IPS-20b (cell line): ENCODE data around the gene NCF4.

Experiments
- H3K27ac ChIP-seq: one replicate; pipeline ENCODE4 v1.5.1; 2013; ENCODE audit warnings: low read length
- H3K27me3 ChIP-seq: 2 replicates; pipeline ENCODE4 v1.6.1; 2013; ENCODE audit warnings: mild to moderate bottlenecking, low read length, inconsistent platforms; ENCODE audit not compliant: insufficient read depth
- H3K36me3 ChIP-seq: 2 replicates; pipeline ENCODE4 v1.6.1; 2013; ENCODE audit warnings: low read depth, mild to moderate bottlenecking, inconsistent platforms, low read length, moderate library complexity; ENCODE audit not compliant: insufficient read depth
- H3K4me1 ChIP-seq: 2 replicates; pipeline ENCODE4 v1.6.1; 2013; ENCODE audit warnings: mild to moderate bottlenecking, control low read depth, inconsistent platforms, low read length, moderate library complexity; ENCODE audit not compliant: insufficient read depth
- H3K4me3 ChIP-seq: 2 replicates; pipeline ENCODE4 v1.5.1; 2013; ENCODE audit warnings: mild to moderate bottlenecking, low read length, inconsistent platforms
- H3K9ac ChIP-seq: 2 replicates; pipeline ENCODE4 v1.6.1; 2013; ENCODE audit warnings: low read depth, mild to moderate bottlenecking, inconsistent platforms, low read length, moderate library complexity
- H3K9me3 ChIP-seq: 2 replicates; pipeline ENCODE4 v1.6.1; 2013; ENCODE audit warnings: mild to moderate bottlenecking, low read depth, low read length, inconsistent platforms; ENCODE audit not compliant: insufficient read depth

NCF4 gene

DNA sequence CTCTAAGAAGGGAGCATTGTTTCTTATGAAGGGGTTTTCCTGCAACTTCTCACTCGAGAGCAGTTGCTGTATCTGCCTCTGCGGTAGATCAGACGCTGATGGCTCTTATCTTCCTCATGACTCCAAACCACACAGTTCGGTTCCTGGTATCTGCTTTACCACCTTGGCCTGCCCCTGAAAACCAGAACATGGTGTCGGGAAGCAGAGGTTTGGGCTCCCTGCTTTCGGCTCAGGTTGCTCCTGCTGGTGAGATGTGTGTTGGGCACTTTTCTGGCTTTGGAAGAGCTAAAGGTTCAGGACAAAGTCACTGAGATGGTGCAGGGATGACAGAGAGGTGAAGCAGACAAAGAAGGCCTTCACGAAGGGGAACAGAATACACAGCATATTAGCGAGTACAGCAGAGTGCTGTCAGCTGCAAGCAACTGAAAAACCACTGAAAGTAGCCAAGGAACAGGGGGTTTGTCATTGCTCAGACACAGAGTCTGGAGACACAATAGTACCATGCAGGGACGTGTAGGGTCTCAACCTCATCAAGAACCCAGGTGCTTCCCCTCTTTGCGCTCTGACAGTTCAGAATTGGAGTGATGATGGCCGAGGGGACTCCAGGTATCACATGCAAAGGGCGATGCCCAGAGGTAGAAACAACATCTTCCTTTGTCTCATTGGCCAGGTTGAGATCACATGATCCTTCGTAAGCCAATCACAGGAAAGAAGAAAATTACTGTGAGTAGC lies 40.8 kb downstream of the NCF4 start:
- H3K9ac ChIP-seq: no peak overlapping the region
- peak overlapping the region; percentile 32; the same call in 1 of the 2 replicates for H3K4me3 ChIP-seq
- peaks cover 11% of the 10 kb centered on the region for H3K4me1 ChIP-seq
- H3K36me3 ChIP-seq: no peaks in the 10 kb centered on the region
- no peak overlapping the region for H3K27ac ChIP-seq
- H3K9me3 ChIP-seq: peaks cover 5% of the 10 kb centered on the region
- H3K27me3 ChIP-seq: peaks cover 13% of the 10 kb centered on the region; the same call in 1 of the 2 replicates

GRCh38 chr22:36902143-36902926 lies 41.5 kb downstream of the NCF4 start:
- no peak overlapping the region for H3K9ac ChIP-seq
- H3K36me3 ChIP-seq: no peaks in the 10 kb centered on the region
- H3K27me3 ChIP-seq: peaks cover 13% of the 10 kb centered on the region; the same call in 1 of the 2 replicates
- no peak overlapping the region for H3K4me3 ChIP-seq
- peaks cover 11% of the 10 kb centered on the region for H3K4me1 ChIP-seq
- no peak overlapping the region for H3K27ac ChIP-seq
- H3K9me3 ChIP-seq: peaks cover 5% of the 10 kb centered on the region

DNA sequence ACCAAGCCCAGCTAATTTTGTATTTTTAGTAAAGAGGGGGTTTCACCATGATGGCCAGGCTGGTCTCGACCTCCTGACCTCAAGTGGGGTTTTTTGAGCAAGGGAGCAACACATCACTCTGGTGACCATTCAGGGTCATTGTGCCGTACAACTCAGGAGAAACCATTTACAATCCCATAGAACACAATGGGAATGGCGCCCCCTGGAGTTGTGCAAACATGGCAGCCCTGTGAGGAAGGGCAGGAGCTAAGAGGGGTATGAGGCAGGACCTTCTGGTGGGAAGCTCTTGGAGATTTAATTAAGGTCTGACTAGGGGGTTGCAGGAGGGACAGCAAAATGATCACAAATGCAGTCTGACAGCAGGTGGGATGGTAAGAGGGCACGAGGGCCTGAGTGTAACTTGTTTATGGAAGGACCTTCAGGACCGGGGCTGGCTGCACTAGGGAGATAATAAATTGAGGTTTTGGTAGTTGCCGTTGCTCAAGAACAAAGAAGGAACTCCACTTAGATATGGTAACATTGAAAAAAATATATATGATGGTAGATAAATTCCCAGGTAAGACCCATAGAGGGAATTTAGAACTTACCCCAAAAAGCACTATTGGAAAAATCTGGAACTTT lies 43.6 kb downstream of the NCF4 start:
- Histone ChIP-seq H3K9me3 (peaks cover 5% of the 10 kb centered on the region), H3K27ac (no peak overlapping the region), H3K9ac (no peak overlapping the region), H3K4me1 (peaks cover 11% of the 10 kb centered on the region), H3K4me3 (no peak overlapping the region), H3K27me3 (peaks cover 17% of the 10 kb centered on the region), H3K36me3 (no peaks in the 10 kb centered on the region)

DNA sequence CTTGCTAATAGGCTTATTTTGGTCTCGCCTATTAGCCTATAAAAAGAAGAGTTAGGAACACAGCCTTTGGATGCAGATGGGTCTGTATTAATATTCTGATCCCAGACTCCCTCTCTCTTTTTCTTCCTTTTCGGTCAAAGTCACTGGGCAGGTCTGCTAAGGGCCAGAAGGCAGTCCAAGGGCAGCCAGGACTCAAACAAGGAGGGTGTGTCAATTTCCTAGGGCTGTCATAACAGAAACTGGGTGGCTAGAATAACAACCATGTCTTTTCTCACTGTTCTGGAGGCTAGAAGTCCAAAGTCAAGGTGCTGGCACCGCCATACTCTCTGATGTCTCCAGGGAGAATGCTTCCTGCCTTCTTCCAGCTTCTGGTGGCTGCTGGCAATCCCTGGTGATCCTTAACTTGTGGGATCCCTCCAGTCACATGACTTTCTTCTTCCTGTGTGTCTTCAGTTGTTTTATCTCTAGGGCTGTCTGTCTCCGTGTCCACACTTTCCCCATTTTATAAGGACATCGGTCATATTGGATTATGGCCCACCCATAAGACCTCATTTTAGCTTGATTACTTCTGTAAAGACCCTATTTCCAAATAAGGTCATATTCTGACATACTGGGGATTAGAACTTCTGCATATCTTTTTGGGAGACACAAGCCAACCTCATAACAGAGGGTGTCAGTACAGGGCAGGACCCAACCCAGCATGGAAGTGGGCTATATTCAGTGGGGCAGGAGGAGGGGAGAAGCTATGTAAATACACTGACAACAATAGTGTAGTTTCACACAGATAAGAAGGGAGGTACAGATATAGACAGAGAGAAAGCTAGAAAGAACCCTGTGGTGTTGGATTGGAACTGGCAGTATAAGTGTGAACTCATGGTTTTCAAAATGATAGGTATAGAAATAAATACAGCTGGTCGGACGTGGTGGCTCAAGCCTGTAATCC lies 46.7 kb downstream of the NCF4 start:
- H3K4me1 ChIP-seq: peaks cover 14% of the 10 kb centered on the region
- no peak overlapping the region for H3K4me3 ChIP-seq
- no peaks in the 10 kb centered on the region for H3K9me3 ChIP-seq
- H3K27me3 ChIP-seq: peaks cover 39% of the 10 kb centered on the region
- H3K36me3 ChIP-seq: no peaks in the 10 kb centered on the region
- H3K27ac ChIP-seq: no peak overlapping the region
- H3K9ac ChIP-seq: no peak overlapping the region

DNA sequence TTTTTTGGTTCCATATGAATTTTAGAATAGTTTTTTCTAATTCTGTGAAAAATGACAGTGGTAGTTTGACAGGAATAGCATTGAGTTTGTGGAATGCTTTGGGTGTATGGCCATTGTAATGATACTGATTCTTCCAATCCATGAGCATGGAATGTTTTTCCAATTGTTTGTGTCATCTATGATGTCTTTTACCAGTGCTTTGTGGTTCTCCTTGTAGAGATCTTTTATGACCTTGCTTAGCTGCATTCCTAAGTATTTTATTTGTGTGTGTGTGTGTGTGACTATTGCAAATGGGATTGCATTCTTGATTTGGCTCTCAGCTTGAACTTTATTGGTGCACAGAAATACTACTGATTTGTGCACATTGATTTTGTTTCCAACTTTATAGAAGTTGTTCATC lies 49.7 kb downstream of the NCF4 start:
- H3K27ac ChIP-seq: no peak overlapping the region

DNA sequence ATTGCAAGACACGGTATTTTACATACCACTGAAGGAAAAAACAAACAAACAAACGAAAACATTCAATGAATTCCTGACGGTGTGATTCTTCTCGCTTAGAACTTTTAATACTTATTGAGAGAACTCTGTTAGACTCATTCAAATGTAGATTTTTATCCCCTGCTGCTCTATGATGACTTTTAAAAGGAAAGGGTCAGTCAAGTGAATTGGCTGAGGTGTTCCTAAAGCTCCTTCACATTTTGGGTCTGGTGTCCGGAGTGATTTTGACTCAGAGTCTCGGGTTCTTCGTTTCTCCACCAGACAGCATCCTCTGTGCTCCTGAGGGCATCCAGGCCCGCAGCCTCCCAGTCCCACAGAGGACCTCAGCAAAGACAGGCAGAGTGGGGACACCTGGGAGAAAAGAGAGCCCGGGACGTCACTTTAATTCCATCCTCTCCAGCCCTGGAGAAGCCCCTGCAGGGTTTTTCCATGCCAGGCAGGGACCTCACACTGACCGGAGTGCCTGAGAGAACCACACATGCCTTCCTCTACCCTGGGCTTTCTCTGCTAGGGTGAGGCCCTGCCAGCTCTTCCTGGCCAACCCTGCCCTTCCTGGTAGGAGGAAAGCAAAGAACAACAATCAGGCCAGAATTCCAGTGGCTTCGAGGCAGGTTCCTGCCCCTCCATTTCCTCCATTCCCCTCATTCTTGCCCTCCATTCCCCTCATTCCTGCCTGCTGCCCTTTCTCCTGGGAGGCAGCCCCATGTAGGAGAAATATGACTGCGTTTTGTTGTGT lies 51.3 kb downstream of the NCF4 start:
- H3K27ac ChIP-seq: no peak overlapping the region
- peaks cover 67% of the 10 kb centered on the region for H3K27me3 ChIP-seq
- peaks cover 15% of the 10 kb centered on the region for H3K4me1 ChIP-seq
- H3K4me3 ChIP-seq: peak overlapping the region; percentile 9
- H3K9ac ChIP-seq: 0 out of 2 replicates have a peak overlapping the region, but pooled peaks have one; percentile 7
- no peaks in the 10 kb centered on the region for H3K9me3 ChIP-seq
- no peaks in the 10 kb centered on the region for H3K36me3 ChIP-seq

More for the DNA sequence above, 49.7 kb downstream of the NCF4 start:
- Histone ChIP-seq H3K9ac (no peak overlapping the region), H3K9me3 (no peaks in the 10 kb centered on the region), H3K4me3 (no peak overlapping the region), H3K27me3 (peaks cover 62% of the 10 kb centered on the region), H3K4me1 (peaks cover 15% of the 10 kb centered on the region), H3K36me3 (no peaks in the 10 kb centered on the region)

- no peaks in the 10 kb centered on the region for H3K36me3 ChIP-seq
- H3K4me1 ChIP-seq: peaks cover 15% of the 10 kb centered on the region
- H3K27me3 ChIP-seq: peaks cover 69% of the 10 kb centered on the region
- 0 out of 2 replicates have a peak overlapping the region, but pooled peaks have one; percentile 9 for H3K4me3 ChIP-seq
- no peak overlapping the region for H3K9ac ChIP-seq
- H3K9me3 ChIP-seq: no peaks in the 10 kb centered on the region
- H3K27ac ChIP-seq: no peak overlapping the region
Observed at GRCh38 chr22:36912694-36913426, 52.1 kb downstream of the NCF4 start.

GRCh38 chr22:36913427-36914389 lies 52.9 kb downstream of the NCF4 start, which contains the start of gene CSF2RB:
Gene CSF2RB, plus strand, starts transcription at chr22:36913628. Its CDS starts 8,580 bp downstream, at chr22:36922208.
- H3K9ac ChIP-seq: no peak within 1 kb of the TSS
- H3K36me3 ChIP-seq: no peaks in the 10 kb centered on the region
- H3K27me3 ChIP-seq: peaks cover 68% of the 10 kb centered on the region
- H3K4me3 ChIP-seq: peak within 1 kb of the TSS; percentile 9; the same call in 1 of the 2 replicates
- peaks cover 15% of the 10 kb centered on the region for H3K4me1 ChIP-seq
- H3K27ac ChIP-seq: no peak within 1 kb of the TSS
- H3K9me3 ChIP-seq: no peaks in the 10 kb centered on the region

DNA sequence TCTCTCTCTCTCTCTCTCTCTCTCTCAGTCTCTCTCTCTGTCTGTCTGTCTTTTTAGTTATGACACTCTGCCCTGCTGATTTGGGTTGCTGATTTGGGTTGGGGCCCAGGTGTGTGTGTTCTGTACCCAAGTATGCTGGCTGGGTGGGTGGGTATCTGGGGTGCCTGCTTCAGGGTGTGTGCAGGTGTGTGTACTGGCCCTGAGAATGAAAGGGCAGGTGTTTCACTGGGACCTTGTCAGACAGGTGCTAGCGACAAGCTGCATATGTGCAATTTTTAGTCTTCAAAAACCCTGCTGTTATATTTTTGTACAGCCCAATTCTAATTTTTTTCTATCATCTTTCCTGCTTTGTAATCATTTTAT lies 53.6 kb downstream of the NCF4 start:
- no peaks in the 10 kb centered on the region for H3K9me3 ChIP-seq
- H3K27me3 ChIP-seq: peaks cover 62% of the 10 kb centered on the region
- H3K9ac ChIP-seq: no peak overlapping the region
- no peak overlapping the region for H3K4me3 ChIP-seq
- no peaks in the 10 kb centered on the region for H3K36me3 ChIP-seq
- H3K4me1 ChIP-seq: peaks cover 15% of the 10 kb centered on the region
- no peak overlapping the region for H3K27ac ChIP-seq
